ENCODE results near the gene SIRT4. TPM values are rescaled to one million over a fixed set of nuclear protein-coding genes. Genes with fewer than 3 reads are reported as not detected.

SIRT4 gene
- total RNA-seq, 1 experiment from 2014 or later = 2.8 TPM

DNA sequence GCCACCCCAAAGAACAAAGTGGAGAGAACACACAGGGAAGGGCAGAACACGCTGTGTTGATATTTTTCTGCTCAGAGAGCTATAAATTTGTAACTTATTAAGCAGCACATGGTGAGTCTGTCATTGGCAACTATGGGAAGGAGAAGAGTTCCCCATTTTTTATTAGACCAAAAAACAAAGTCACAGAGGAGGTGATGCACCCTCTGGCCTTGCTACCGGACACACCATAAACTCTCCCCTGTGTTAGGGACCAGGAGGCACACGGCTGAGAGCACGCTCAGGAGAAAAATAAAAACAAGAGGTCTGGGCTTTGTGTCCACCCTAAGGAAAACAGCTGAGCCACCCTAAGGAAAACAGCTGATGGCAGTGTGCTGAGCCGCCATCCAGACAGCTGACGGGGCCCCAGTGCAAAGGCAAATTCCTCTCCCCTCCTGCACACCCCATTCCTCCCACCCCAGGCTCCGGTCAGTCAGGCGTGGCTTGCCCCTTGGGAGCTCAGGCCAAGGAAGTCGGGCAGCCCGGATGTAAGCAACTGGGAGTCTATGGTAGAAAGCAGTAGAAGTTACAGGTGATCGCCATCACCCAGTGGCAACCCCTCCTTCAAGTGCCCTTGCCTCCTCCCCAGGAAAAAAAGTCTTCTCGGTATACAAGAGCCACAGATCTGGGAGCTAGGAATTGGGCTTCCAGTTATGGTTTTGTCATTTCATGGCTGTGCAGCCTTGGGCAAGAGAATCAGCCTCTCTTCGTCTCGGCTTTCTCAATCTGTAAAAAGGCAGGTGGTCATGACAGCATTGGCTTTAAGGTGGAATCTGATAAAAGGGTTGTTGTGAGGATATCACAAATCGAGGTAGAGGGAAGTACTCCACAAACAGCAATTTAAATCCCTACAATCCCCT is 39.0 kb upstream of the SIRT4 start:
- H3K4me1 ChIP-seq (ENCODE audit: control insufficient read depth in 1 of 2, insufficient read depth in 2 of 2, low read length in 2 of 2) = peaks cover 46 to 74% of the 10 kb centered on the region in 2 experiments
- H3K36me3 ChIP-seq (ENCODE audit: control insufficient read depth in 1 of 2, insufficient read depth in 2 of 2, low read length in 2 of 2) = peaks cover 0 to 7% of the 10 kb centered on the region in 2 experiments; a peak in 1 of 4 replicates
- H3K9me3 ChIP-seq (ENCODE audit: control insufficient read depth in 1 of 2, insufficient read depth in 1 of 2, low read depth in 1 of 2, low read length in 2 of 2) = no peaks in the 10 kb centered on the region
- H3K27ac ChIP-seq (ENCODE audit: low read depth, low read length) = peak overlapping the region; percentile 93
- H3K9me2 ChIP-seq (ENCODE audit: insufficient read depth) = no peaks in the 10 kb centered on the region
- TF ChIP-seq TCF7L2 (IDR thresholded peaks at IDR 0.05; ENCODE audit: borderline replicate concordance, extremely low read depth, insufficient read depth, insufficient read length) (no peak), JUND (IDR thresholded peaks at IDR 0.05) (no peak), POLR2A (IDR thresholded peaks at IDR 0.05; ENCODE audit: borderline replicate concordance, extremely low read depth, insufficient read depth, insufficient read length) (no peak), ELF1 (IDR thresholded peaks at IDR 0.05; ENCODE audit: borderline replicate concordance, low read depth) (no peak), CBX3 (IDR thresholded peaks at IDR 0.05; ENCODE audit: low read depth) (no peak), CEBPB (IDR thresholded peaks at IDR 0.05; ENCODE audit: low read depth) (no peak), YY1 (IDR thresholded peaks at IDR 0.05; ENCODE audit: extremely low read depth, insufficient replicate concordance, low read depth, low read length) (no peak), EZH2 (IDR thresholded peaks at IDR 0.05) (no peak), ZNF274 (IDR thresholded peaks at IDR 0.05; ENCODE audit: low read depth, low read length) (no peak), SRF (IDR thresholded peaks at IDR 0.05; ENCODE audit: low read depth) (no peak), EGR1 (IDR thresholded peaks at IDR 0.05; ENCODE audit: low read depth) (no peak)
- TF ChIP-seq, protein P1, sequence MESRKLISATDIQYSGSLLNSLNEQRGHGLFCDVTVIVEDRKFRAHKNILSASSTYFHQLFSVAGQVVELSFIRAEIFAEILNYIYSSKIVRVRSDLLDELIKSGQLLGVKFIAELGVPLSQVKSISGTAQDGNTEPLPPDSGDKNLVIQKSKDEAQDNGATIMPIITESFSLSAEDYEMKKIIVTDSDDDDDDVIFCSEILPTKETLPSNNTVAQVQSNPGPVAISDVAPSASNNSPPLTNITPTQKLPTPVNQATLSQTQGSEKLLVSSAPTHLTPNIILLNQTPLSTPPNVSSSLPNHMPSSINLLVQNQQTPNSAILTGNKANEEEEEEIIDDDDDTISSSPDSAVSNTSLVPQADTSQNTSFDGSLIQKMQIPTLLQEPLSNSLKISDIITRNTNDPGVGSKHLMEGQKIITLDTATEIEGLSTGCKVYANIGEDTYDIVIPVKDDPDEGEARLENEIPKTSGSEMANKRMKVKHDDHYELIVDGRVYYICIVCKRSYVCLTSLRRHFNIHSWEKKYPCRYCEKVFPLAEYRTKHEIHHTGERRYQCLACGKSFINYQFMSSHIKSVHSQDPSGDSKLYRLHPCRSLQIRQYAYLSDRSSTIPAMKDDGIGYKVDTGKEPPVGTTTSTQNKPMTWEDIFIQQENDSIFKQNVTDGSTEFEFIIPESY (IDR thresholded peaks at IDR 0.05; ENCODE audit: extremely low read depth, insufficient replicate concordance, low read length) = no peak
- TF ChIP-seq, protein P2, sequence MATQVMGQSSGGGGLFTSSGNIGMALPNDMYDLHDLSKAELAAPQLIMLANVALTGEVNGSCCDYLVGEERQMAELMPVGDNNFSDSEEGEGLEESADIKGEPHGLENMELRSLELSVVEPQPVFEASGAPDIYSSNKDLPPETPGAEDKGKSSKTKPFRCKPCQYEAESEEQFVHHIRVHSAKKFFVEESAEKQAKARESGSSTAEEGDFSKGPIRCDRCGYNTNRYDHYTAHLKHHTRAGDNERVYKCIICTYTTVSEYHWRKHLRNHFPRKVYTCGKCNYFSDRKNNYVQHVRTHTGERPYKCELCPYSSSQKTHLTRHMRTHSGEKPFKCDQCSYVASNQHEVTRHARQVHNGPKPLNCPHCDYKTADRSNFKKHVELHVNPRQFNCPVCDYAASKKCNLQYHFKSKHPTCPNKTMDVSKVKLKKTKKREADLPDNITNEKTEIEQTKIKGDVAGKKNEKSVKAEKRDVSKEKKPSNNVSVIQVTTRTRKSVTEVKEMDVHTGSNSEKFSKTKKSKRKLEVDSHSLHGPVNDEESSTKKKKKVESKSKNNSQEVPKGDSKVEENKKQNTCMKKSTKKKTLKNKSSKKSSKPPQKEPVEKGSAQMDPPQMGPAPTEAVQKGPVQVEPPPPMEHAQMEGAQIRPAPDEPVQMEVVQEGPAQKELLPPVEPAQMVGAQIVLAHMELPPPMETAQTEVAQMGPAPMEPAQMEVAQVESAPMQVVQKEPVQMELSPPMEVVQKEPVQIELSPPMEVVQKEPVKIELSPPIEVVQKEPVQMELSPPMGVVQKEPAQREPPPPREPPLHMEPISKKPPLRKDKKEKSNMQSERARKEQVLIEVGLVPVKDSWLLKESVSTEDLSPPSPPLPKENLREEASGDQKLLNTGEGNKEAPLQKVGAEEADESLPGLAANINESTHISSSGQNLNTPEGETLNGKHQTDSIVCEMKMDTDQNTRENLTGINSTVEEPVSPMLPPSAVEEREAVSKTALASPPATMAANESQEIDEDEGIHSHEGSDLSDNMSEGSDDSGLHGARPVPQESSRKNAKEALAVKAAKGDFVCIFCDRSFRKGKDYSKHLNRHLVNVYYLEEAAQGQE (IDR thresholded peaks at IDR 0.05; ENCODE audit: low read depth) = no peak
- TF ChIP-seq, protein P3, sequence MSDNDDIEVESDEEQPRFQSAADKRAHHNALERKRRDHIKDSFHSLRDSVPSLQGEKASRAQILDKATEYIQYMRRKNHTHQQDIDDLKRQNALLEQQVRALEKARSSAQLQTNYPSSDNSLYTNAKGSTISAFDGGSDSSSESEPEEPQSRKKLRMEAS (IDR thresholded peaks at IDR 0.05) = no peak
- TF ChIP-seq, protein P4, sequence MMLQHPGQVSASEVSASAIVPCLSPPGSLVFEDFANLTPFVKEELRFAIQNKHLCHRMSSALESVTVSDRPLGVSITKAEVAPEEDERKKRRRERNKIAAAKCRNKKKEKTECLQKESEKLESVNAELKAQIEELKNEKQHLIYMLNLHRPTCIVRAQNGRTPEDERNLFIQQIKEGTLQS (IDR thresholded peaks at IDR 0.05) = no peak
- TF ChIP-seq, protein P5, sequence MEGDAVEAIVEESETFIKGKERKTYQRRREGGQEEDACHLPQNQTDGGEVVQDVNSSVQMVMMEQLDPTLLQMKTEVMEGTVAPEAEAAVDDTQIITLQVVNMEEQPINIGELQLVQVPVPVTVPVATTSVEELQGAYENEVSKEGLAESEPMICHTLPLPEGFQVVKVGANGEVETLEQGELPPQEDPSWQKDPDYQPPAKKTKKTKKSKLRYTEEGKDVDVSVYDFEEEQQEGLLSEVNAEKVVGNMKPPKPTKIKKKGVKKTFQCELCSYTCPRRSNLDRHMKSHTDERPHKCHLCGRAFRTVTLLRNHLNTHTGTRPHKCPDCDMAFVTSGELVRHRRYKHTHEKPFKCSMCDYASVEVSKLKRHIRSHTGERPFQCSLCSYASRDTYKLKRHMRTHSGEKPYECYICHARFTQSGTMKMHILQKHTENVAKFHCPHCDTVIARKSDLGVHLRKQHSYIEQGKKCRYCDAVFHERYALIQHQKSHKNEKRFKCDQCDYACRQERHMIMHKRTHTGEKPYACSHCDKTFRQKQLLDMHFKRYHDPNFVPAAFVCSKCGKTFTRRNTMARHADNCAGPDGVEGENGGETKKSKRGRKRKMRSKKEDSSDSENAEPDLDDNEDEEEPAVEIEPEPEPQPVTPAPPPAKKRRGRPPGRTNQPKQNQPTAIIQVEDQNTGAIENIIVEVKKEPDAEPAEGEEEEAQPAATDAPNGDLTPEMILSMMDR (IDR thresholded peaks at IDR 0.05 in 2 of 3, conservative IDR thresholded peaks at IDR 0.05 in 1 of 3; ENCODE audit: borderline replicate concordance in 1 of 3, insufficient read depth in 1 of 3, low read depth in 2 of 3, low read length in 2 of 3) = no peak
- no peaks in the 10 kb centered on the region; the same call in 1 of the 2 replicates for H4K20me1 ChIP-seq (ENCODE audit: insufficient read depth)
- ATAC-seq = no peak
- H3K27me3 ChIP-seq (ENCODE audit: insufficient read depth, low read length) = no peaks in the 10 kb centered on the region
- ChIA-PET RAD21 (ENCODE audit: low non-redundant PET in 1 of 2, low total read pairs in 2 of 2, uncharacterized antibody in 2 of 2, unreplicated experiment in 2 of 2) (interaction anchor here (4.4 to 6.5 kb wide), 2 partner anchors 33 to 34 kb away, joined by 33 to 62 read pairs; no protein-coding TSS in a partner anchor), CTCF (interaction anchor here (0.9 to 8.7 kb wide), 3 partner anchors 28 to 62 kb away, joined by 6 to 181 read pairs (median 9); partner anchors contain the start of gene RPLP0), POLR2A (interaction anchor here (1.4 to 8.6 kb wide), 5 partner anchors 15 to 67 kb away, joined by 5 to 123 read pairs (median 31); partner anchors contain the start of genes RNU4-1, RNU4-2 and RPLP0)
- intact Hi-C loops (cut with micrococcal nuclease) = no loop called here
- H3K79me2 ChIP-seq (ENCODE audit: insufficient read depth, low read length) = peaks cover 73% of the 10 kb centered on the region
- no peak for DNase-seq (ENCODE audit: low read depth, low spot score)
- H2AFZ ChIP-seq (ENCODE audit: low read depth, low read length, poor library complexity, severe bottlenecking) = no peak overlapping the region
- BruUV-seq (replicated peaks) = TSS peak; percentile 37
- H3K4me2 ChIP-seq (ENCODE audit: low read length) = peak overlapping the region; percentile 85
- peak overlapping the region; percentile 89 for H3K9ac ChIP-seq (ENCODE audit: low read length)
- H3K4me3 ChIP-seq (replicated peaks in 1 of 2; ENCODE audit: low read depth in 1 of 2, low read length in 2 of 2) = peak overlapping the region; percentile 66 to 85

Data from HCT116 (cell line).